GM23338 (cell line): ENCODE measurements around the gene DUSP1.

ENCODE experiments used
- CREB1 ChIP-seq: fragments of 250-450 bp; sonication (Bioruptor Pico); IDR thresholded peaks from 2 replicates; pipeline ENCODE4 v1.5.0; 2020; ENCODE audit warnings: low read depth, mild to moderate bottlenecking, moderate library complexity
- CTCF ChIP-seq, 2 experiments: fragments of 200-600 bp in 1 of 2; sonication (generic) in 1 of 2; conservative IDR thresholded peaks; 2 replicates each; pipeline versions ENCODE4 v1.5.1 to v1.6.1; 2016 to 2017; ENCODE audit warnings: antibody characterized with exemption in 2 of 2, low read depth in 2 of 2, mild to moderate bottlenecking in 2 of 2, moderate library complexity in 1 of 2
- ETS1 ChIP-seq: IDR thresholded peaks from 2 replicates; pipeline ENCODE4 v1.6.1; 2016; ENCODE audit warnings: antibody characterized with exemption
- EZH2 ChIP-seq: fragments of 200-600 bp; sonication (generic); IDR thresholded peaks from one replicate; pipeline ENCODE4 v1.8.0; 2017; ENCODE audit warnings: antibody characterized with exemption, mild to moderate bottlenecking, low read depth; ENCODE audit not compliant: unreplicated experiment
- EZH2phosphoT487 ChIP-seq: fragments of 200-600 bp; sonication (generic); IDR thresholded peaks from one replicate; pipeline ENCODE4 v1.8.1; 2018; ENCODE audit warnings: antibody characterized with exemption; ENCODE audit not compliant: unreplicated experiment
- JUNB ChIP-seq: IDR thresholded peaks from one replicate; pipeline ENCODE4 v1.6.1; 2016; ENCODE audit warnings: antibody characterized with exemption; ENCODE audit not compliant: unreplicated experiment
- POLR2AphosphoS5 ChIP-seq: IDR thresholded peaks from 2 replicates; pipeline ENCODE4 v1.6.1; 2016; ENCODE audit warnings: antibody characterized with exemption, low read depth
- REST ChIP-seq: IDR thresholded peaks from one replicate; pipeline ENCODE4 v1.6.1; 2018; ENCODE audit warnings: antibody characterized with exemption; ENCODE audit not compliant: unreplicated experiment
- STAT1 ChIP-seq: IDR thresholded peaks from one replicate; pipeline ENCODE4 v1.6.1; 2016; ENCODE audit warnings: antibody characterized with exemption; ENCODE audit not compliant: unreplicated experiment
- ZNF114 ChIP-seq: fragments of 250-450 bp; sonication (Bioruptor Pico); IDR thresholded peaks from 2 replicates; pipeline ENCODE4 v1.5.0; 2020; ENCODE audit warnings: mild to moderate bottlenecking, moderate library complexity
- ZNF331 ChIP-seq: fragments of 250-450 bp; sonication (Bioruptor Pico); IDR thresholded peaks from 2 replicates; pipeline ENCODE4 v1.5.0; 2020; ENCODE audit warnings: low read depth, mild to moderate bottlenecking, moderate library complexity
- ZNF462 ChIP-seq: fragments of 250-450 bp; sonication (Bioruptor Pico); IDR thresholded peaks from 2 replicates; pipeline ENCODE4 v1.5.0; 2020; ENCODE audit warnings: mild to moderate bottlenecking, moderate library complexity

GRCh38 chr5:172773481-172774469, 2.8 kb upstream of the DUSP1 start:
- TF ChIP-seq REST (no peak), CTCF (conservative IDR thresholded peaks at IDR 0.05; ENCODE audit: low read depth in 2 of 2) (no peak), EZH2 (no peak), POLR2AphosphoS5 (no peak), JUNB (no peak), EZH2phosphoT487 (no peak), CREB1 (CRISPR knock-in tag) (no peak), ETS1 (no peak), ZNF462 (CRISPR knock-in tag) (no peak), ZNF114 (CRISPR knock-in tag) (no peak), ZNF331 (CRISPR knock-in tag) (no peak), STAT1 (no peak)
